Loucy (cell line): Measurements from ENCODE around the gene TSC2.

Experiments
- H2AFZ ChIP-seq: fragments of 200-600 bp; sonication (generic); 2 replicates; pipeline ENCODE4 v1.6.0; 2016; ENCODE audit warnings: antibody characterized with exemption, mild to moderate bottlenecking, low read length, moderate library complexity
- H3F3A ChIP-seq: fragments of 200-600 bp; 2 replicates; pipeline ENCODE4 v1.6.0; 2016; ENCODE audit warnings: antibody characterized with exemption, low read depth, mild to moderate bottlenecking
- H3K27me3 ChIP-seq: fragments of 200-600 bp; sonication (generic); 2 replicates; pipeline ENCODE4 v1.6.1; 2014; ENCODE audit warnings: low read length, mild to moderate bottlenecking; ENCODE audit not compliant: insufficient read depth, poor library complexity, severe bottlenecking
- H3K36me3 ChIP-seq: fragments of 200-600 bp; sonication (generic); 2 replicates; pipeline ENCODE4 v1.6.1; 2016; ENCODE audit warnings: low read length; ENCODE audit not compliant: insufficient read depth
- H3K4me1 ChIP-seq: fragments of 200-600 bp; sonication (generic); 2 replicates; pipeline ENCODE4 v1.5.1; 2014; ENCODE audit warnings: low read length, mild to moderate bottlenecking; ENCODE audit not compliant: insufficient read depth, poor library complexity, severe bottlenecking
- H3K4me2 ChIP-seq: fragments of 200-600 bp; sonication (generic); 2 replicates; pipeline ENCODE4 v1.6.0; 2014; ENCODE audit warnings: antibody characterized with exemption, low read length, low read depth, mild to moderate bottlenecking; ENCODE audit not compliant: poor library complexity, severe bottlenecking
- H3K4me3 ChIP-seq: fragments of 200-600 bp; sonication (generic); 2 replicates; pipeline ENCODE4 v1.5.1; 2014; ENCODE audit warnings: low read length, mild to moderate bottlenecking, mixed read lengths; ENCODE audit not compliant: poor library complexity, severe bottlenecking
- H3K79me2 ChIP-seq: fragments of 200-600 bp; sonication (generic); 2 replicates; pipeline ENCODE4 v1.6.1; 2014; ENCODE audit warnings: low read length; ENCODE audit not compliant: insufficient read depth
- H3K9ac ChIP-seq: fragments of 200-600 bp; sonication (generic); 2 replicates; pipeline ENCODE4 v1.6.0; 2014; ENCODE audit warnings: mild to moderate bottlenecking, low read depth, low read length, moderate library complexity; ENCODE audit not compliant: poor library complexity, severe bottlenecking
- H3K9me2 ChIP-seq: fragments of 200-600 bp; sonication (generic); replicated peaks from 2 replicates; pipeline ENCODE4 v1.6.1; 2016; ENCODE audit warnings: low read depth, low read length, mixed read lengths
- H3K9me3 ChIP-seq: fragments of 200-600 bp; sonication (generic); 2 replicates; pipeline ENCODE4 v1.6.1; 2014; ENCODE audit warnings: mild to moderate bottlenecking, antibody characterized with exemption, low read length, low read depth; ENCODE audit not compliant: insufficient read depth
- H4K20me1 ChIP-seq: fragments of 200-600 bp; sonication (generic); 2 replicates; pipeline ENCODE4 v1.6.0; 2014; ENCODE audit warnings: antibody characterized with exemption, low read length, mild to moderate bottlenecking; ENCODE audit not compliant: insufficient read depth, poor library complexity, severe bottlenecking
- CTCF ChIP-seq: fragments of 200-600 bp; sonication (generic); conservative IDR thresholded peaks from 2 replicates; pipeline ENCODE4 v1.5.1; 2014; ENCODE audit warnings: mild to moderate bottlenecking, antibody characterized with exemption, low read length
- EZH2phosphoT487 ChIP-seq: fragments of 200-600 bp; IDR thresholded peaks from 2 replicates; pipeline ENCODE4 v1.6.1; 2018; ENCODE audit warnings: antibody characterized with exemption, mild to moderate bottlenecking, moderate library complexity, borderline replicate concordance

Gene TSC2

GRCh38 chr16:2037115-2037514 is 10.7 kb upstream of the TSC2 start:
- Histone ChIP-seq H3K36me3 (no peaks in the 10 kb centered on the region), H3K4me3 (no peak overlapping the region), H3K79me2 (no peaks in the 10 kb centered on the region), H3K27me3 (no peaks in the 10 kb centered on the region), H3K9me2 (no peaks in the 10 kb centered on the region), H3K4me2 (no peak overlapping the region), H4K20me1 (no peaks in the 10 kb centered on the region), H2AFZ (no peak overlapping the region), H3K9ac (no peak overlapping the region), H3K9me3 (no peaks in the 10 kb centered on the region), H3K4me1 (no peaks in the 10 kb centered on the region), H3F3A (no peaks in the 10 kb centered on the region)
- TF ChIP-seq EZH2phosphoT487 (no peak), CTCF (no peak)

- Histone ChIP-seq H3K4me2 (no peak overlapping the region), H3K4me1 (no peaks in the 10 kb centered on the region), H3K79me2 (no peaks in the 10 kb centered on the region), H3K9me3 (no peaks in the 10 kb centered on the region), H3K27me3 (no peaks in the 10 kb centered on the region), H4K20me1 (no peaks in the 10 kb centered on the region), H2AFZ (no peak overlapping the region), H3F3A (no peaks in the 10 kb centered on the region), H3K9me2 (no peaks in the 10 kb centered on the region), H3K36me3 (no peaks in the 10 kb centered on the region), H3K9ac (no peak overlapping the region), H3K4me3 (no peak overlapping the region)
- TF ChIP-seq EZH2phosphoT487 (no peak), CTCF (no peak)
Measured at GRCh38 chr16:2037647-2038381, 10.0 kb upstream of the TSC2 start.

GRCh38 chr16:2038382-2039231 is 9.2 kb upstream of the TSC2 start:
- H3K9me3 ChIP-seq, result no peaks in the 10 kb centered on the region
- H3K9ac ChIP-seq, result no peak overlapping the region
- no peaks in the 10 kb centered on the region for H3K27me3 ChIP-seq
- no peaks in the 10 kb centered on the region for H3K9me2 ChIP-seq
- H4K20me1 ChIP-seq, result no peaks in the 10 kb centered on the region
- no peak overlapping the region for H3K4me2 ChIP-seq
- H3K36me3 ChIP-seq, result no peaks in the 10 kb centered on the region
- no peak for TF ChIP-seq EZH2phosphoT487
- no peak for TF ChIP-seq CTCF
- H2AFZ ChIP-seq, result no peak overlapping the region
- no peaks in the 10 kb centered on the region for H3F3A ChIP-seq
- no peak overlapping the region for H3K4me3 ChIP-seq
- no peaks in the 10 kb centered on the region for H3K79me2 ChIP-seq
- no peaks in the 10 kb centered on the region for H3K4me1 ChIP-seq
